Stimulated activated CD4-positive, alpha-beta T cell treated with anti-CD3 and anti-CD28 coated beads, Interleukin-4, amount 100 ng/mL, for 24 hours (primary cell): ENCODE data around the gene VIPR2.
"Not testable (repeated sequence)": the region's sequence is repeated elsewhere in the genome, so short reads cannot be mapped to it uniquely, and the experiment has no call there.

Experiments
- DNase-seq: peaks from one replicate; pipeline ENCODE4 v3.0.0-alpha.2; 2020

VIPR2 gene

GRCh38 chr7:159084069-159084801, 60.4 kb downstream of the VIPR2 start:
- DNase-seq: no peak

- DNase-seq: no peak
Observed at GRCh38 chr7:159083698-159084068, 61.0 kb downstream of the VIPR2 start.

- DNase-seq: no peak
Observed at GRCh38 chr7:159083001-159083697, 61.5 kb downstream of the VIPR2 start.

GRCh38 chr7:159082075-159082474, 62.6 kb downstream of the VIPR2 start:
- DNase-seq: not testable (repeated sequence)

GRCh38 chr7:159078911-159079270, 65.8 kb downstream of the VIPR2 start:
- no peak for DNase-seq

GRCh38 chr7:159078193-159078910, 66.3 kb downstream of the VIPR2 start:
- no peak for DNase-seq

- no peak for DNase-seq
Observed at GRCh38 chr7:159076333-159076732, 68.3 kb downstream of the VIPR2 start.

- DNase-seq: no peak
Observed at GRCh38 chr7:159075563-159076238, 69.0 kb downstream of the VIPR2 start.

- no peak for DNase-seq
Observed at GRCh38 chr7:159071260-159071659, 73.4 kb downstream of the VIPR2 start.

- no peak for DNase-seq
Observed at GRCh38 chr7:159070431-159071148, 74.1 kb downstream of the VIPR2 start.

- no peak for DNase-seq
Observed at GRCh38 chr7:159068893-159069448, 75.7 kb downstream of the VIPR2 start.

GRCh38 chr7:159068488-159068811, 76.2 kb downstream of the VIPR2 start:
- no peak for DNase-seq

GRCh38 chr7:159067576-159068487, 76.8 kb downstream of the VIPR2 start:
- no peak for DNase-seq

GRCh38 chr7:159066816-159067575, 77.7 kb downstream of the VIPR2 start:
- no peak for DNase-seq

- no peak for DNase-seq
Observed at GRCh38 chr7:159065852-159066480, 78.7 kb downstream of the VIPR2 start.

GRCh38 chr7:159064816-159065510, 79.7 kb downstream of the VIPR2 start:
- no peak for DNase-seq

GRCh38 chr7:159064121-159064815, 80.4 kb downstream of the VIPR2 start:
- DNase-seq: no peak

- DNase-seq: no peak
Observed at GRCh38 chr7:159063046-159063840, 81.4 kb downstream of the VIPR2 start.
